ENCODE data around the gene TBXAS1. TPM values are rescaled to one million over a fixed set of nuclear protein-coding genes. Genes with fewer than 3 reads are reported as not detected.
A peak's percentile ranks its signal among the peaks of the same experiment; 100 is the strongest.

TBXAS1 gene
- polyA plus RNA-seq, 1 experiment = 53.2 TPM

GRCh38 chr7:140005754-140006503 is 176.9 kb downstream of the TBXAS1 start:
- Histone ChIP-seq H3K9me3 (ENCODE audit: control insufficient read depth, insufficient read depth, low read length) (no peaks in the 10 kb centered on the region), H3K27me3 (ENCODE audit: control insufficient read depth, insufficient read depth, low read length) (peaks cover 4% of the 10 kb centered on the region), H3K4me3 (ENCODE audit: low read depth, low read length) (no peak overlapping the region), H3K27ac (ENCODE audit: low read depth, low read length) (no peak overlapping the region)
- CTCF ChIA-PET = interaction anchor here (0.6 to 10.7 kb wide), 14 partner anchors 11 to 572 kb away, joined by 3 to 116 read pairs (median 4); no protein-coding TSS in a partner anchor
- TF ChIP-seq, protein P1, sequence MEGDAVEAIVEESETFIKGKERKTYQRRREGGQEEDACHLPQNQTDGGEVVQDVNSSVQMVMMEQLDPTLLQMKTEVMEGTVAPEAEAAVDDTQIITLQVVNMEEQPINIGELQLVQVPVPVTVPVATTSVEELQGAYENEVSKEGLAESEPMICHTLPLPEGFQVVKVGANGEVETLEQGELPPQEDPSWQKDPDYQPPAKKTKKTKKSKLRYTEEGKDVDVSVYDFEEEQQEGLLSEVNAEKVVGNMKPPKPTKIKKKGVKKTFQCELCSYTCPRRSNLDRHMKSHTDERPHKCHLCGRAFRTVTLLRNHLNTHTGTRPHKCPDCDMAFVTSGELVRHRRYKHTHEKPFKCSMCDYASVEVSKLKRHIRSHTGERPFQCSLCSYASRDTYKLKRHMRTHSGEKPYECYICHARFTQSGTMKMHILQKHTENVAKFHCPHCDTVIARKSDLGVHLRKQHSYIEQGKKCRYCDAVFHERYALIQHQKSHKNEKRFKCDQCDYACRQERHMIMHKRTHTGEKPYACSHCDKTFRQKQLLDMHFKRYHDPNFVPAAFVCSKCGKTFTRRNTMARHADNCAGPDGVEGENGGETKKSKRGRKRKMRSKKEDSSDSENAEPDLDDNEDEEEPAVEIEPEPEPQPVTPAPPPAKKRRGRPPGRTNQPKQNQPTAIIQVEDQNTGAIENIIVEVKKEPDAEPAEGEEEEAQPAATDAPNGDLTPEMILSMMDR (IDR thresholded peaks at IDR 0.05; ENCODE audit: low read depth, low read length) = peak; percentile 44
- POLR2A ChIA-PET = no interaction called here
- DNase-seq (ENCODE audit: low read depth, low spot score) = no peak

DNA sequence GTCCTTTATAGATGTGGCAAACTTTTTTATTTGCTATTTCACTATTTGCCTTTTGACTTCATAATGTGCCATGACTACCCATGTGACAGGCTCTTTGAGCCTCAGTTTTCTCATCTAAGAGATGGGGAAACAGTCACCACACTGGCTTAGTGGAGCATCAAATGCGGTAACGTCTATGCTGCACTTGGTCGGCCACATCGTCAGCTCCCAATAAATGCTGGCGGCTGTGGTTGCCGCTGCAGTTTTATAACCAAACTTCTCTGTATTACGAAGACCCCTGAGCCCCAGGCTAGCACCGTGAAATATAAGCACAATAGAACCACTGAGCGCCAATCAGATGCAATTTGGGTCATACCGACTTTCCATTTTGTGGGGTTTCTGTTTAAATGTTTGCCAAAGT is 177.5 kb downstream of the TBXAS1 start:
- Histone ChIP-seq H3K27me3 (ENCODE audit: control insufficient read depth, insufficient read depth, low read length) (peaks cover 7% of the 10 kb centered on the region), H3K27ac (ENCODE audit: low read depth, low read length) (no peak overlapping the region), H3K4me3 (ENCODE audit: low read depth, low read length) (no peak overlapping the region), H3K9me3 (ENCODE audit: control insufficient read depth, insufficient read depth, low read length) (no peaks in the 10 kb centered on the region)
- ChIA-PET POLR2A (no interaction called here), CTCF (interaction anchor here (0.7 to 10.7 kb wide), 8 partner anchors 10 to 506 kb away, joined by 3 to 116 read pairs (median 14); no protein-coding TSS in a partner anchor)
- TF ChIP-seq, protein P1 (IDR thresholded peaks at IDR 0.05; ENCODE audit: low read depth, low read length) = no peak
- no peak for DNase-seq (ENCODE audit: low read depth, low spot score)

GRCh38 chr7:140007051-140007690 is 178.1 kb downstream of the TBXAS1 start:
- ChIA-PET POLR2A (no interaction called here), CTCF (interaction anchor here (0.7 to 10.7 kb wide), 6 partner anchors 319 to 507 kb away, joined by 6 to 116 read pairs (median 27); no protein-coding TSS in a partner anchor)
- no peak overlapping the region for H3K4me3 ChIP-seq (ENCODE audit: low read depth, low read length)
- H3K27me3 ChIP-seq (ENCODE audit: control insufficient read depth, insufficient read depth, low read length) = peaks cover 7% of the 10 kb centered on the region
- H3K27ac ChIP-seq (ENCODE audit: low read depth, low read length) = no peak overlapping the region
- H3K9me3 ChIP-seq (ENCODE audit: control insufficient read depth, insufficient read depth, low read length) = no peaks in the 10 kb centered on the region
- TF ChIP-seq, protein P1 (IDR thresholded peaks at IDR 0.05; ENCODE audit: low read depth, low read length) = no peak
- DNase-seq (ENCODE audit: low read depth, low spot score) = no peak

GRCh38 chr7:140008755-140009610 is 179.9 kb downstream of the TBXAS1 start:
- Histone ChIP-seq H3K9me3 (ENCODE audit: control insufficient read depth, insufficient read depth, low read length) (no peaks in the 10 kb centered on the region), H3K27ac (ENCODE audit: low read depth, low read length) (no peak overlapping the region), H3K27me3 (ENCODE audit: control insufficient read depth, insufficient read depth, low read length) (peaks cover 7% of the 10 kb centered on the region), H3K4me3 (ENCODE audit: low read depth, low read length) (no peak overlapping the region)
- ChIA-PET POLR2A (no interaction called here), CTCF (no interaction called here)
- no peak for DNase-seq (ENCODE audit: low read depth, low spot score)
- TF ChIP-seq, protein P1 (IDR thresholded peaks at IDR 0.05; ENCODE audit: low read depth, low read length) = no peak
